Spleen (tissue), 7 donors: ENCODE measurements around the gene EYA2.

Experiments
- CTCF ChIP-seq, 11 experiments: fragments of 200-600 bp in 7 of 11; fragments of 450-650 bp in 4 of 11; sonication (generic) in 4 of 11; IDR thresholded peaks in 8 of 11; conservative IDR thresholded peaks in 3 of 11; 1 replicate in 7 of 11; 2 replicates in 4 of 11; pipeline versions ENCODE4 v1.4.0 to v1.8.0; 2016 to 2021; ENCODE audit warnings: antibody characterized with exemption in 11 of 11, inconsistent platforms in 4 of 11, mild to moderate bottlenecking in 1 of 11
- POLR2A ChIP-seq, 3 donors: fragments of 450-650 bp; IDR thresholded peaks; one replicate each; pipeline ENCODE4 v1.5.1; 2017; ENCODE audit warnings: antibody characterized with exemption in 3 of 3, mild to moderate bottlenecking in 1 of 3
- donor health status: DM: no; HTN: no; CAD: no; lungs with moderate emphysema.
- donor health status: DM: no; HTN: no; CAD: no.
- donor health status: DM: no; HTN: no; CAD: no.

- TF ChIP-seq CTCF (IDR thresholded peaks at IDR 0.05 in 8 of 11, conservative IDR thresholded peaks at IDR 0.05 in 3 of 11) (no peak), POLR2A (IDR thresholded peaks at IDR 0.05) (no peak)
Measured at GRCh38 chr20:47051936-47052526, 157.4 kb downstream of the EYA2 start.
